ENCODE data around the gene TIMM50.

- TF ChIP-seq POLR2A (IDR thresholded peaks at IDR 0.05), result no peak
- no peak for TF ChIP-seq CTCF (IDR thresholded peaks at IDR 0.05)
Measured at GRCh38 chr19:39492225-39492624, 11.6 kb downstream of the TIMM50 start.

Measured in body of pancreas (tissue), 4 donors.